NCI-H2029 treated with DMSO at 0.1 percent for 48 hours (cell line): ENCODE results near the gene PAFAH1B2.
"Not testable (repeated sequence)": the region's sequence is repeated elsewhere in the genome, so short reads cannot be mapped to it uniquely, and the experiment has no call there.

Experiments used
- DNase-seq: peaks from one replicate; lab custom pipeline; 2025; lab: John Stamatoyannopoulos, UW

The PAFAH1B2 gene

GRCh38 chr11:117127171-117127901 lies 16.8 kb upstream of the PAFAH1B2 start:
- DNase-seq, result no peak

DNA sequence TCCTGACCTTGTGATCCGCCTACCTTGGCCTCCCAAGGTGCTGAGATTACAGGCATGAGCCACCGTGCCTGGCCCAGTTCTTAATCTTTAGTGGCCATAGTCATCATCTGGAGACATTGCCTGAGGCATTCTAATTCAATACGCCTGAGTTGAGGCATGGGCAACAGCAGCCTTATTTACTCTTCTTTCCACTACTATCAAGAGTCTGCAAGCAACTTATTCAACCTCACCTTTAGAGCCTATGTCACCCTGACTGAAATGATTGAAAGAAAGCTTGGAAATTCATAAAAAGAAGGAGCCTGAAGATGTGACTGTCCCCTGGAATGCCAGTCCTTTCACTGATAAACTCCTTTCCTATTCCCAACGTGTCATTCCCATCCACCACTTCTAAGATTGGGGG lies 15.8 kb upstream of the PAFAH1B2 start:
- no peak for DNase-seq

DNA sequence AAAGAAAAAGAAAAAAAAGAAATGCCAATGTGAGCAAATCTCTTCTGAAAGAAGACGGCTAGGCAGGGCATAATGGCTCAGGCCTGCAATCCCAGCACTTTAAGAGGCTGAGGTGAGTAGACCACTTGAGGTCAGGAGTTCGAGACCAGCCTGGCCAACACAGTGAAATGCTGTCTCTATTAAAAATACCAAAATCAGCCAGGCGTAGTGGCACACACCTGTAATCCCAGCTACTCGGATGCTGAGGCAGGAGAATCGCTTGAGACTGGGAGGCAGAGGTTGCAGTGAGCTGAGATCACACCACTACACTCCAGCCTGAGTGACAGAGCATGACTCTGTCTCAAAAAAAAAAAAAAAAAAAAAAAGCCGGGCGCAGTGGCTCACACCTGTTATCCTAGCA lies 13.7 kb upstream of the PAFAH1B2 start:
- DNase-seq, result not testable (repeated sequence)

DNA sequence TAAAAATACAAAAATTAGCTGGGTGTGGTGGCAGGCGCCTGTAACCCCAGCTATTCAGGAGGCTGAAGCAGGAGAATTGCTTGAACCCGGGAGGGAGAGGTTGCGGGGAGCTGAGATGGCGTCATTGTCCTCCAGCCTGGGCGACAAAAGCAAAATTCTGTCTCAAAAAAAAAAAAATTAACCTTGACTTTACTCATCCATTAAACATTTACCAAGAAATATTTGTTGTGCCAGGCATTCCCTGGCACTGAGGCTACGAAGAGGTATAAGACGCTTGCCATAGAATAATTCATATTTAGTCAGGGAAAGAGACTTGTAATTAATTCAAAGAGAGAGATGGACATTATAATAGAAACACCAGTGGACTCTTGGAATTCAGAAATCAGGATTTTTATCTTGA lies 13.2 kb upstream of the PAFAH1B2 start:
- no peak for DNase-seq

DNA sequence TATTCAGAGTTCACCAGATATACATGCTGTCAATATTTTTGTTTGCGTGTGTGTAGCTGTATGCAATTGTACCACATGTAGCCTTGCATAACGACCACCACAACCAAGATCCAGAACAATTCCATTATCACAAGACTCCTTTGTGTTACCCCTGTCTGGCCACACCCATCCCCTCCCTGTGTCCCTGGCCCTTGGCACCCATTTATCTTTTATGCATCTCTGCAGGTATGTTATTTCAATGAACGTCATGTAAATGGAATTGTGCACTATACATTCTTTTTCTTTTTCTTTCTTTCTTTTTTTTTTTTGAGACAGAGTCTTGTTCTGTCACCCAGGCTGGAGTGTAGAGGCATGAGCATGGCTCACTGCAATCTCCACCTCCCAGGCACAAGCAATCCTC lies 9.7 kb upstream of the PAFAH1B2 start:
- no peak for DNase-seq

- DNase-seq, result not testable (repeated sequence)
Observed at GRCh38 chr11:117134979-117135378, 9.1 kb upstream of the PAFAH1B2 start.

DNA sequence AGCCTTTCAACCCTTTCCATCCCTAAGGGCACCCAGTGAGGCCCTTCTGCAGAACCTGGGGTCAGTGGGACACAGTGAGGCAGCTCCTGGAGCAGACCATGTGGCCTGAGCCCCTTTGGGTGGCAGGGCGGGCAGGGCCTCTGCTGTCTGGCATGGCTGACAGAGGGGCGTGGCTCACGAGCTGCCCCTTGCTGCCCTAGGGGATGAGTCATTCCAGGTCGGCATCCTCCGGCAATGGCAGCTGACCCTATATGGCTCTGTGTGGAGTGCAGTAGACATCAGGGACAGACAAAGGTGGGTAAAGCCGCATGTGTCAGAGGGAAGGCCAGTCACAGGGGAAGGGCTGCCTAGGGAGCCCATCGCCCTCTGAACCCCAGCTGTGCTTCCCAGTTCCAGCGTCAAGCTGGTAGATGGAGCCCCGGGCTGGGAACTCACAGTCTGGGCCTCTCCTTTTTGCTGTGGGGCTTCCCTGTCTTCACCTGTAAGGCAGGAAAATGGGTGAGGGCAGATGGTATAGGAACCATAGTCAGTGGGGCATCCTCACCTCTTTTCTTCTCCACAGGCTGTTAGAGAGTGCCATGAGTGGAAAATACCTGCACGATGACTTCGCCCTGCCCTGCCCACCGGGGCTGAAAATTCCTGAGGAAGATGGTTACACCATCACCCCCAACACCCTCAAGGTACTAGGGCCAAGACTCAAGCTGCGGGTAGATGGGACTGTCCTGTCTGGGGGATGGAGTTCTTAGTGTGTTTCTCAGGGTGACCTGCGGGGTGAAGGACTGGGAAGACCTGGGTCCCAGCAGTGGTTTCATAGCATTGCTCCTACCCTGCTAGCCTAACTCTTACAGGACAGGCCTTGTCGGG lies 6.6 kb upstream of the PAFAH1B2 start:
- DNase-seq, result not testable (repeated sequence)

DNA sequence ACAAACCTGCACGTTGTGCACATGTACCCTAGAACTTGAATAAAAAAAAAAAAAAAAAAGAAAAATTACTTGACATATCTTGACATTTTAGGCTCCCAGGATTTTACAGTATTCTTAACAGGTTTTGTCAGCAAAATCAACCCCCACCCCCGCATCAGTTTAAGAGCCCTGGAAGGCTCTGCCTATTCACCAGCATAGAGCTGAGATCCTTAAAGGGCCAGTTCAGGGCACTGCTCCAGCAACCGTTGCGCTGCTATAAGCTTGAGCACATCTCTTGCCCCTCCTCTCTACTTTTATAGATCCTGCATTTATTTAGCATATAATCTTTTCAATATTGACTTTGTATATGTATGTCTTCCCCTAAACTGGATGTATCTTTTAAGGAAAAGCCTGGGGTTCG lies 697 bp upstream of the PAFAH1B2 start:
- peak; percentile 81 for DNase-seq

- DNase-seq, result no peak
Observed at GRCh38 chr11:117144477-117145392, 648 bp downstream of the PAFAH1B2 start.

DNA sequence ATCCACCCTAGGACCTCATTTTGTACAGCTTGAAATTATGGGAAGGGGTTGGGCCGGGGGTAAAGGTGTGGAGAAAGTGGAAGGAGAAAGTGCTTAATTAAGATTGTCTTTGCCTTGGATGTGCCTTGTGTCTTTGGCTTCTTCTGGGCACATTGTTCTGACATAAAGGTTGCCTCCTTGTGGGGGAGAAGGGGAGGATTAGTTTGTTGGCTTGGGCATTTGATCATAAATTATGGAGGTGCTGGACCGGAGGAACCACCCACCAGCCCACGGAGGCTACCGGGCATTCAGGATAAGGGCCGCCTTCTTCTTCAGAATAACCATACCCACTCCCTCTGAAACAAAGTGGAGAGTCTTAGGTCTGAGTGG lies 1.3 kb downstream of the PAFAH1B2 start:
- DNase-seq, result no peak

DNA sequence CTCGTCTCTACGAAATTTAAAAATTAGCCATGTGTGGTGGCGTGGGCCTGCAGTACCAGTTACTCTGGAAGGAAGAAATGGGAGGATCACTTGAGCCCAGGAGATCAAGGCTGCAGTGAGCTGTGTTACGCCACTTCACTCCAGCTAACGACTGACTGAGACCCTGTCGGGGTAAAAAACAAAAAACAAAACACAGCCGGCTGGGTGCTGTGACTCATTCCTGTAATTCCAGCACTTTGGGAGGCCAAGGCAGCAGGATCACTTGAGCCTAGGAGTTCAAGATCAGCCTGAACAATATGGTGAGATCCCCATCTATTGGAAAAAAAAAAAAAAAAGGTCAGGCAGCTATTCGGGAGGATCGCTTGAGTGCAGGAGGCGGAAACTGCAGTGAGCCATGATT lies 2.4 kb downstream of the PAFAH1B2 start:
- no peak for DNase-seq

- DNase-seq, result no peak
Observed at GRCh38 chr11:117152066-117152465, 8.0 kb downstream of the PAFAH1B2 start.

GRCh38 chr11:117154468-117154867 lies 10.4 kb downstream of the PAFAH1B2 start:
- DNase-seq, result no peak

- DNase-seq, result no peak
Observed at GRCh38 chr11:117157507-117157906, 13.4 kb downstream of the PAFAH1B2 start.

DNA sequence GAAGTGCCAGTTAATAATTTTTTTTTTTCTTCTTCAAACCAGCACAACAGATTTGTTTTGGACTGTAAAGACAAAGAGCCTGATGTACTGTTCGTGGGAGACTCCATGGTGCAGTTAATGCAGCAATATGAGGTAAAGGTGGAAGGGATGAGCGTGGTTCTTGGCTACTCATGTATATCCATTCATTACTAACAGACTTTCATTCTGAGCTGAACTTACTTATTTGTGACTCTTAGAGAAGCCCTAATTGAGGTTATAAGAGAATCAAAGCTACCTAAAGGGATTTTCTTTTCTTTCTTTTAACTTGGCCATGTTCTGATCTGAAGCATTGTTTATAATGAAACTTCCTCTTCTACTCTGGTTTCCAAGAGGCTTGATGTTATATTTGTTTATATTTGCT lies 15.8 kb downstream of the PAFAH1B2 start:
- DNase-seq, result no peak

GRCh38 chr11:117160826-117161225 lies 16.7 kb downstream of the PAFAH1B2 start:
- no peak for DNase-seq

DNA sequence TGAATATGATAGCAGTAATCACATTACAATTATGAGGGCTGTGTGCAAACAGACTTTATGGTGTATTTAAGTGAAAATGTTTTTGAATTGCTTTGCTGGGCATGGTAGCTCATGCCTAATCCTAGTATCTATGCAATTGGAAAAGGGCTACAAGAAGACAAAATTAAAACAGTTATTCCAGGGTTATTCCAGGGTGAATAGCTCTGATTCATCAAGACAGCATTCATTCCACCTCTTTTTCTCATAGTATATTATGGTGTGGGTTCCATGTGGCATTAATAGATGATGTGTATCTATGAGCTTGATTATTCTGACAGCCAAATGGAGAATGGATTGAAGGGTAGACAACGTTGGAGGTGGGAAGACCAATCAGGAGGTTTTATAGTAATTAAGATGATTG lies 22.4 kb downstream of the PAFAH1B2 start:
- no peak for DNase-seq

DNA sequence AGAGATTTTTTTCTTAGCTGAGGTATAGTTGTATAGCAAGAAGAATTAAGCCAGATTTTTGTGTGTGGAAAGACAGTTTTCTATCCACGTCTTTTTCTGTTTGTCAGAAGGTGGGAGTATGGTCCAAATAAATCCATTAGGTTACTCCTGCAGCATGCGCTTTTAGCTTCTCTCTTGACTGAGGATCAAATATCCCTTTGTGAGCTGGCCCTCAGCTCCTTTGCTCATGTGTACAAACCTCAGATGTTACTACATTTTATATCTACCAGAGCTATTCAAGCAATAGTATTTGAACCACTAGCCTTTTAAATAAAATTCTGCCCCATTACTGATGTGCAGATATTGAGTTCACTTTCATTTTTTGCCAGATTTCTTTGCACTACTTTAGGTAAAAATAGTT lies 25.6 kb downstream of the PAFAH1B2 start:
- DNase-seq, result no peak

DNA sequence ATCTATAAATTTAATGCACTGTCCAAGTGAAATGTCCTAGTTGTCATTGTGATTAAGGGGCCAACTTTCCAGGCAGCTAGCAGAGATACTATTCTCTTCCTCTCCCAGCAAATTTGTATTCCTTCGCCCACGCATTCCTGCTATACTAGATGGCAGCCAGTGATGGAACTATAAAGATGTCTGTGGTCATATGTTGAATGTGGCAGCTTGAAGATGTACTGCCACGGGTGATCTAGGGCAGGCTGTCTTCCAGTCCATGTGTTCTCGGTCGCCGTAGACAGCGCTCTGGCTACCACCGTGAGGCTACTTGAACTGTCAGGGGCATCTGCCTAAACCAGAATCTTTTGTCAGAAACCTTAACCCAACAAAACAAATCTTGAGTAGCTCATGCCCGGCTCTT lies 26.1 kb downstream of the PAFAH1B2 start:
- DNase-seq, result no peak

- DNase-seq, result no peak
Observed at GRCh38 chr11:117171007-117171403, 26.9 kb downstream of the PAFAH1B2 start.

- DNase-seq, result no peak
Observed at GRCh38 chr11:117171404-117172061, 27.4 kb downstream of the PAFAH1B2 start.
